ENCODE data around the gene PER2. TPM values are rescaled to one million over a fixed set of nuclear protein-coding genes. Genes with fewer than 3 reads are reported as not detected.

Gene PER2
- 4.6 to 9.8 TPM (median 8.0 TPM) in 5 replicates for total RNA-seq (2022; extraction: Qiagen RNA extraction)

DNA sequence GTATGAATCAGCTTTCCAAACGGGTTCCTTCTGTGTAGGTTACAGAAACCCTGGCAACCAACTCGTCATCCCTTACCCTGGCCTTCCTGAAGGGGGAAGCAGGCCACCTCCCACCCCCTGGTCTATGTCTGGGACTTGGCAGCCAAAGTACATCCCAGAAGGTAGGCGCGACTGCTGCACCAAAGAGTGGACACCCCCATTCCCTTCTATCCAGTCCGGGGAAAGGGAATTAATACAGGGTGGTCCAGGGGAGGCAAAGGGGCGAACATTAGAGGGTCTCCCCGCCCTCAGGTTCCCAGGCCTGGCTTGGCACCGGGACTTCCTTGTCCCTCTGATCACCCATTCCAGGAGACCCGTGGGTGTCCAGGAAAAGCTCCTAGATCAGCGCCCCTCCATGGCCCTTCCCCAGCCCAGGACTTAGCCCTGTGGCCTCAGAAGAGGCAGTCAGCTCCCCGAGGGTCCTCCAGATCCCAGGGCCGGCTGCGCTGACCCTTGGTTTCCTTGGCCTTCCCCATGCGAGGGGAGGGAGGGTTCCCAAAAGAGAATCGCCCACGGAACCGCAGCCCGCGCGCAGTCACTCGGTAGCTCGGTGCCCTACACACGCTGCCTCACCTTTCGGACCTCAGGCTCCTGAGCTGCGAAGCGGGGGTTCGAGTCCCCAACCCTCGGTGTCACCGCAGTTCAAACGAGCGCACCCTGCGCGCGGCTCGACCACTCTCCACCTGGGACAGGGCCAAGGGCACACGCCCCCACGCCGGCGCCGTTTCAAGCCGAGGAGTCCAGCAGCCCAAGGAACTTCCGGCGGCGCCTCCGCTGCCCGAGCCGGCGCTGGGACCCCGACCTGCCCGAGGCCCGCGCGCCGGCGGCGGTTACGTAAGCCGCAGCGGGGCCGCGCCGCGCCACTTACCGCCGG, at the start of gene PER2:
Gene PER2, minus strand, starts transcription at position 874 of the 913 bp plus-strand sequence. CDS start 10,674 bp downstream, outside the sequence.

DNA sequence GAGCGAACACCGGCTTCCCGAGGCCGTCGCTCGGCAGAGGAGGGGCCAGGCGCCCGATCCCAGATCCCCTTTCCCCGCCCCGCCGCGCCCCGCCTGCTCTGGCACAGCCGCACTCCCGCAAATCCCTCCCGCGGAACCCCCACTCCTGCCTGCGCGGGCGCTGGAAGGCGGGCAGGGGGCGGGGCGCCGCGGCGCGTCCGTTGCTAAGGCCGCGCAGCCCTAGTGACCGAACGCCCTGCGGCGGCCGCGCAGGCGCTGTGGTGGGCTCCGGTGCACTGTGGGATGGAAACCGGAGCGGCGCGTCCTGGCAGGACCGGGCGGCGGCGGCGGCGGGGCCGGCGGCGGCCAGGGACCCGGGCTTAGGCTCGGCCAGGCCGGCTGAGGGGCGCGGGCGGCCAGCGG, 31.8 kb upstream of the PER2 start, which contains the start of gene TRAF3IP1:
Gene TRAF3IP1, plus strand, starts transcription at position 273 of the 402 bp plus-strand sequence. CDS start 145 bp downstream, outside the sequence.

DNA sequence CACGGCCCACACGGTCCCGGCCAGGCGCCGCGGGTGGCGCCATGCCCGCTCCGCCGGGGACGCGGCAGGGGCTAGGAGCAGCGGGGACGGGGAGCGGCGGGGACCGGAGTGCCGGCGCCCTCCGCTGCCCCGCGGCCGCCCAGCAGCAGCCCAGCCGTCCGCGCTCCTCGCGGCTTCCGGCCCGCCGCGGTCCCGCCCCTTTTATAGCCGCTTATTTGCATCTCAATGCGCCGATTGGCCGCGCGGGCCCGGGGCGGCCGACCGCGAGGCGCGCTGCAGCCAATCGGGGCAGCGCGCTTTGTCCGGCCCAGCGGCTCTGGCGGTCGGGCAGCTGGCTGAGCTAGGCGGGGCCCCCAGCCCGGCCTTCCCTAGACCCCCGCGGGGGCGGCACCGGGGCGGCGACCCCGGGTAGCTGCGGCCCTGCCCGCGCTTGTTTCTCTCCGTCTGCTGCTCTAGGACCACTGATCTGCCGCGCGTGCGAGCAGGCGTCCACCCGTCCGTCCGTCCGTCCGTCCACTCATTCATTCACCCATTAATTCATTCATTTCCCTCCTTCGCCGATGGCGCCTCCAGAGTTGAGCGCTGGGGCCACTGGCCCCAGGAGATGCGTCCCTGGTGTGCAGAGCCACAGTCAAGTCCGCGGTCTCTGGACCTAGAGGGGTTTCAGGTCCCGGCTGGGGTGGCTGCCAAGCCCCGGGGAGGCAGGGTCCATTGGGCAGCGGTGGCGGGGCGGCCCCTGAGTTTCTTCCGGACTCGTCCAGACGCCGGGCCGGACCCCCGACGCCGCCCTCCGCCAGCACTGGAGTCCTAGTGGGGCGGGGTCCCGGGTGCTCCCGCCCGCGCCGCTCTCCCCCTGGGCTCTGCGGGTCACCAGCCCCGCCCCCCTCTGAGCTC, 48.3 kb downstream of the PER2 start, which contains the start of gene HES6:
Gene HES6, minus strand, starts transcription at position 176 of the 894 bp plus-strand sequence. Its CDS starts 133 bp downstream, at position 43.

DNA sequence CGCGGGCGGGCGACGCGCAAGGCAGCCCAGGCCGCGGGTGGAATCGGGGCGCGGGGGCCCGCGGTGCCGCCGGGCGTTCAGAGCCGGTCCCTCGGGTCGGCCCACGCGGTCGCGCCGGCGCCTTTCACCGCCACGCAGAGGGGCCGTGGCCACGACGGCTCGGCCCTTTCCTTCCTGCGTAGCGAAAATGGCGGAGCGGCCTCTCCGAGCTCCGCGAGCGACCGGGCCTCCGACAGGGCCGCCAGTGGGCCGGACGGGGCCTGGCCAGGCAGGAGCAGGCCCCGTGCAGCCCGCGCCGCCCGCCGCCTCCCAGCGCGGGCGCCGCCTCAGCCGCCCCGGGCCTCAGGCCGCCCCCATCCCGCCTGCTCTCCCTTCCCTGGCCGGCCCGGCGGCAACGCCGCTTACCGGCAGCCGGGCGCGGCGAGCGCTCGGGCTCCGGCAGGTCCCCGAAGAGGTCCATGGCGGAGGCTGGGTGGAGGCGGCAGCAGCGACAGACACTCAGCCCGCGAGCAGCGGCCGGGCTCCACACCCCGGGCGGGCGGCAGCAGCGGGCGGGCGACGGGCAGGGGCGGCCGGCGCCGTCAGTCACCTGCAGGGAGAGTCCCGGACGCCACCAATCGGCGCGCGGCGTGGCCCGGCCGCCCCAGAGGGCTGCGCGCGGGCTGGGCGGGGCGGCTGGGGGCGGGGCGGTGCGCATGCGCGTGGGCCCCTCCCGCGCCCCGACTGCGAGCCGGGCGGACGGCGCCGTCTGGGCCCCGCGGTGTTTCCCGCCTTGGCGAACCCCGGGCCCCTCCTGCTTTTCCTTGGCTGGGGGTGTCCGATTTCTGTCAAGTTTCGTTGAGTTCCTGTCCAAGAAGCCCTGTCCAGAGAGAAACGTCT, 85.1 kb downstream of the PER2 start, which contains the start of gene ILKAP:
Gene ILKAP, minus strand, starts transcription at position 602 of the 879 bp plus-strand sequence. Its CDS starts 142 bp downstream, at position 460.

Other genes starting within 250 kb of the PER2 start
- gene SCLY, start 227.6 kb downstream of the PER2 start, total RNA-seq (2022; extraction: Qiagen RNA extraction), result 15.5 to 21.6 TPM (median 20.5 TPM) in 5 replicates
- gene ESPNL, start 188.3 kb downstream of the PER2 start, total RNA-seq (2022; extraction: Qiagen RNA extraction), result 0.13 to 0.22 TPM (median 0.16 TPM) in 4 of 5 replicates, not detected in the other
- gene KLHL30, start 149.9 kb downstream of the PER2 start, total RNA-seq (2022; extraction: Qiagen RNA extraction), result 0.15 to 0.27 TPM (median 0.21 TPM) in 5 replicates
- 4.8 to 7.9 TPM (median 7.4 TPM) in 5 replicates for gene ERFE, start 129.6 kb downstream of the PER2 start, total RNA-seq (2022; extraction: Qiagen RNA extraction)
- gene ILKAP, start 84.9 kb downstream of the PER2 start, total RNA-seq (2022; extraction: Qiagen RNA extraction), result 36.8 to 40.6 TPM (median 38.0 TPM) in 5 replicates
- 7.0 to 12.0 TPM (median 11.0 TPM) in 5 replicates for gene HES6, start 48.6 kb downstream of the PER2 start, total RNA-seq (2022; extraction: Qiagen RNA extraction)
- gene TRAF3IP1, start 31.9 kb upstream of the PER2 start, total RNA-seq (2022; extraction: Qiagen RNA extraction), result 12.5 to 17.3 TPM (median 15.9 TPM) in 5 replicates
- 36.3 to 59.5 TPM (median 57.5 TPM) in 5 replicates for gene ASB1, start 138.3 kb upstream of the PER2 start, total RNA-seq (2022; extraction: Qiagen RNA extraction)